T-cell (primary cell): ENCODE data around the gene SLCO3A1. TPM values are rescaled to one million over a fixed set of nuclear protein-coding genes. Genes with fewer than 3 reads are reported as not detected.

ENCODE experiments used
- ATAC-seq, 4 experiments: fragments of 200-7000 bp in 3 of 4; fragments of 150-1000 bp in 1 of 4; cut with Tn5 transposase; replicated peaks in 1 of 4; 1 replicate in 3 of 4; 2 replicates in 1 of 4; pipeline ENCODE4 v1.10.0; 2021; ENCODE audit warnings: moderate library complexity in 3 of 4, mild to moderate bottlenecking in 2 of 4, moderate number of reproducible peaks in 1 of 4
- CTCF ChIA-PET, 2 donors: fragments of 300-600 bp; sonication (Branson Sonifier 250); formaldehyde crosslinking; loops; one replicate each; lab custom pipeline; 2022; ENCODE audit warnings: antibody characterized with exemption in 2 of 2; lab: Charles Lee
- POLR2A ChIA-PET, 2 donors: fragments of 300-600 bp; sonication (Branson Sonifier 250); formaldehyde crosslinking; loops; one replicate each; lab custom pipeline; 2022; ENCODE audit warnings: antibody characterized with exemption in 2 of 2; lab: Charles Lee
- DNase-seq, 35 experiments: peaks; one replicate each; pipeline versions ENCODE4 v3.0.0 to v3.0.0-alpha.2; 2013 to 2023
- H3K27ac ChIP-seq: one replicate; pipeline ENCODE4 v1.5.1; 2013; ENCODE audit warnings: low read length
- H3K27me3 ChIP-seq, 2 experiments: replicated peaks in 1 of 2; 1 replicate in 1 of 2; 2 replicates in 1 of 2; pipeline versions ENCODE4 v1.6.1 to v1.7.0; 2013; ENCODE audit warnings: low read length in 1 of 2, mixed read lengths in 1 of 2; ENCODE audit not compliant: control insufficient read depth in 2 of 2, insufficient read depth in 2 of 2; ENCODE audit errors: extremely low read depth in 1 of 2
- H3K36me3 ChIP-seq, 2 donors: 1 replicate in 1 of 2; 2 replicates in 1 of 2; pipeline versions ENCODE4 v1.6.1 to v1.7.0; 2013; ENCODE audit warnings: low read length in 1 of 2; ENCODE audit not compliant: control insufficient read depth in 2 of 2, insufficient read depth in 1 of 2; ENCODE audit errors: extremely low read depth in 1 of 2
- H3K4me1 ChIP-seq, 2 experiments: 1 replicate in 1 of 2; 2 replicates in 1 of 2; pipeline versions ENCODE4 v1.6.1 to v1.7.0; 2013; ENCODE audit warnings: low read length in 2 of 2, mixed read lengths in 1 of 2; ENCODE audit not compliant: insufficient read depth in 2 of 2, control insufficient read depth in 1 of 2; ENCODE audit errors: extremely low read depth in 1 of 2
- H3K4me3 ChIP-seq, 2 donors: 1 replicate in 1 of 2; 2 replicates in 1 of 2; pipeline versions ENCODE4 v1.5.1 to v1.7.0; 2013; ENCODE audit warnings: mild to moderate bottlenecking in 2 of 2, low read length in 1 of 2, moderate library complexity in 1 of 2; ENCODE audit not compliant: control insufficient read depth in 1 of 2; ENCODE audit errors: extremely low read depth in 1 of 2
- H3K9me3 ChIP-seq: 2 replicates; pipeline ENCODE4 v1.7.0; 2013
- H3K27ac Mint-ChIP-seq, 2 donors: one replicate each; pipeline ENCODE4 v1.8.0; 2020 to 2021; ENCODE audit warnings: mild to moderate bottlenecking in 2 of 2, mixed read lengths in 2 of 2
- H3K27me3 Mint-ChIP-seq, 2 donors: one replicate each; pipeline ENCODE4 v1.8.0; 2021 to 2022; ENCODE audit warnings: mixed read lengths in 2 of 2
- H3K36me3 Mint-ChIP-seq: one replicate; pipeline ENCODE4 v1.8.0; 2021; ENCODE audit warnings: mixed read lengths
- H3K4me1 Mint-ChIP-seq, 3 donors: one replicate each; pipeline ENCODE4 v1.8.0; 2020 to 2022; ENCODE audit warnings: mixed read lengths in 3 of 3, mild to moderate bottlenecking in 1 of 3
- H3K4me3 Mint-ChIP-seq, 3 donors: one replicate each; pipeline ENCODE4 v1.8.0; 2020 to 2022; ENCODE audit warnings: mild to moderate bottlenecking in 3 of 3, mixed read lengths in 3 of 3, moderate library complexity in 3 of 3
- H3K9me3 Mint-ChIP-seq, 3 donors: one replicate each; pipeline ENCODE4 v1.8.0; 2020 to 2022; ENCODE audit warnings: mixed read lengths in 3 of 3
- WGBS: methylation state at CpG from one replicate; pipeline ENCODE4 v1.1.5; 2013; ENCODE audit warnings: missing lambda C conversion rate; ENCODE audit not compliant: insufficient coverage; 5-methylcytosine and 5-hydroxymethylcytosine counted together
- total RNA-seq, 35 experiments: library from RNA in 6 of 35; stranded (reverse) in 6 of 35; fragments of 120-200 nt in 1 of 35; gene quantifications; one replicate each; pipeline versions ENCODE4 v1.2.1 to v1.2.4 and lab custom pipeline; 2013 to 2026

Gene SLCO3A1
- total RNA-seq, 5 donors from 2014 or later (not counting 1 experiment from before 2014, with no cell fraction given), result 26.2 to 52.2 (median 38.7) TPM

GRCh38 chr15:92149029-92149428 lies 295.5 kb downstream of the SLCO3A1 start:
- CTCF ChIA-PET, result no interaction called here
- Mint-ChIP-seq H3K27me3 (no peaks in the 10 kb centered on the region), H3K4me3 (no peak overlapping the region), H3K27ac (no peak overlapping the region), H3K36me3 (peaks cover 74% of the 10 kb centered on the region), H3K9me3 (no peaks in the 10 kb centered on the region), H3K4me1 (no peaks in the 10 kb centered on the region)
- POLR2A ChIA-PET, result no interaction called here
- no peaks in the 10 kb centered on the region for H3K27me3 ChIP-seq
- ATAC-seq, result no peak
- H3K36me3 ChIP-seq, result peaks cover 8 to 39% of the 10 kb centered on the region in 2 donors
- WGBS, result 92% methylated on average over 4 of the region's 4 CpGs
- no peak overlapping the region for H3K4me3 ChIP-seq
- no peaks in the 10 kb centered on the region for H3K4me1 ChIP-seq
- H3K9me3 ChIP-seq, result no peaks in the 10 kb centered on the region
- no peak overlapping the region for H3K27ac ChIP-seq
- DNase-seq, result no peak

DNA sequence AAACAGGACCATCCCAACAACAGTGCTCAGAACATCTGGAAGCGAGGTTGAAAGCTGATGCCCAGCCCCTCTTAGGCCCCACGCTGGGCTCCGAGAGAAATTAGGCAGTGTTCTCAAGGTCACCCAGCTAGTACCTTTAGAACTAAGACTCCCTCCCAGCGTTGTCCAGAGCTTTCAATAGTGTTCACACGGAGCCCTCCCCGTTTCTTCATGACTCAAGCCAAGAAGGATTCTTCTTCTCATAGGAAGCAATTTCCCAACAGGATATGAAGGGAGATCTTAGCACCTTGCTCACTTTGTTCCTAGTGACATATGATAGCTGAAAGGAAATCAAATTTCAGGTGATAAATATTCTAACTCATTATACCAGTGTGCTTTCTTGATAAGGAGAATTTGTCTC lies 296.0 kb downstream of the SLCO3A1 start:
- peaks cover 79% of the 10 kb centered on the region for H3K36me3 Mint-ChIP-seq
- ATAC-seq, result no peak

DNA sequence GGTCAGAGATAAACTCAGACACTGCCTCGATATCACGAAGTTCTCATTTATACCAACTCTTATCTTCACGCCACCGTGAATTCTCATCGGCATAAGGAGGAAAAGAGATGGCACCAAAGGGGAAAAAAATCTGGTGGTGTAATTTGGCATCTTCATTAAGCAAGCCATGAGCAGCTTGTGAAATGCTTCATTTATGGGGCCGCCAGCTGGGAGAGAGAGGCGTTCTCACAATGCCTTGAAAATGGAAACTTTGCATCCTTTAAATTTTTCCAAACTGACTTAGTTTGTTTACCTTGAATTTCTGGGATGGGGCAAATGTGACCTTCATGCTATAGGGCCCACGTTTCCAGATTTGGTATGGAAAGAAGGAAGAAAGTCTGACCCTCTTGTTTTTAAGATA lies 297.7 kb downstream of the SLCO3A1 start:
- Mint-ChIP-seq H3K27me3 (no peaks in the 10 kb centered on the region), H3K4me3 (no peak overlapping the region), H3K27ac (no peak overlapping the region), H3K36me3 (peaks cover 78% of the 10 kb centered on the region), H3K4me1 (no peaks in the 10 kb centered on the region), H3K9me3 (no peaks in the 10 kb centered on the region)
- POLR2A ChIA-PET, result no interaction called here
- H3K9me3 ChIP-seq, result no peaks in the 10 kb centered on the region
- no peak overlapping the region for H3K4me3 ChIP-seq
- CTCF ChIA-PET, result interaction anchor here in 1 of 2 donors (0.7 kb wide), 1 partner anchor 1065 kb away, joined by 3 read pairs; no protein-coding TSS in a partner anchor
- no peaks in the 10 kb centered on the region for H3K4me1 ChIP-seq
- WGBS, result 100% methylated on average over 2 of the region's 8 CpGs
- H3K27me3 ChIP-seq, result no peaks in the 10 kb centered on the region
- peaks cover 11 to 40% of the 10 kb centered on the region in 2 donors for H3K36me3 ChIP-seq
- no peak overlapping the region for H3K27ac ChIP-seq
- no peak for DNase-seq
- ATAC-seq, result no peak

More for the DNA sequence above, 296.0 kb downstream of the SLCO3A1 start:
- DNase-seq, result no peak
- H3K27me3 ChIP-seq, result no peaks in the 10 kb centered on the region
- Mint-ChIP-seq H3K9me3 (no peaks in the 10 kb centered on the region), H3K27ac (no peak overlapping the region), H3K4me1 (no peaks in the 10 kb centered on the region), H3K4me3 (no peak overlapping the region), H3K27me3 (no peaks in the 10 kb centered on the region)
- no peak overlapping the region for H3K4me3 ChIP-seq
- no peak overlapping the region for H3K27ac ChIP-seq
- H3K4me1 ChIP-seq, result no peaks in the 10 kb centered on the region
- 94% methylated on average over 3 of the region's 6 CpGs for WGBS
- H3K36me3 ChIP-seq, result peaks cover 8 to 36% of the 10 kb centered on the region in 2 donors
- ChIA-PET POLR2A (no interaction called here), CTCF (no interaction called here)
- H3K9me3 ChIP-seq, result no peaks in the 10 kb centered on the region

DNA sequence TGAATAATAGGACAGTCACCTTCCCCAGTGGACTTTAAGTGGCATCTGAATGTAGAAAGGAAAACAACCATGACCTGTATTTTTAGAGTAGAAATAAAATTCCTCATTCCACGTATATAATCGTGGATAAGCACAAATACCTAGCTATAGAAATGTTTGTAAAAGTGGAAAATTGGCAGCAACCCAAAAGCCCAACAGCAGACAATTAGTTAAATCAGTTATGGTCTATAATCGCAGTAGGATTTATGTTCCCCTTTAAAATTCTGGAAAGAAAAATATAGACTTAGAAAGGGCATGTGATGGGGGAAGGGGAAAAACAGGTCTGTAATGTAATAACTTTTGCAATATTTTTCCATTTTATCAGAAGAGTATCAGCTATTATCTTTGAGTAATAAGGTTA lies 298.2 kb downstream of the SLCO3A1 start:
- ATAC-seq, result no peak
- DNase-seq, result no peak
- no peaks in the 10 kb centered on the region for H3K4me1 ChIP-seq
- POLR2A ChIA-PET, result no interaction called here
- Mint-ChIP-seq H3K27me3 (no peaks in the 10 kb centered on the region), H3K27ac (no peak overlapping the region), H3K36me3 (peaks cover 74% of the 10 kb centered on the region), H3K9me3 (no peaks in the 10 kb centered on the region), H3K4me1 (no peaks in the 10 kb centered on the region), H3K4me3 (no peak overlapping the region)
- peaks cover 11 to 37% of the 10 kb centered on the region in 2 donors for H3K36me3 ChIP-seq
- CTCF ChIA-PET, result no interaction called here
- H3K9me3 ChIP-seq, result no peaks in the 10 kb centered on the region
- no peak overlapping the region for H3K27ac ChIP-seq
- no CpG with 5 or more reads among the region's 3 CpGs for WGBS
- H3K4me3 ChIP-seq, result no peak overlapping the region
- H3K27me3 ChIP-seq, result no peaks in the 10 kb centered on the region

DNA sequence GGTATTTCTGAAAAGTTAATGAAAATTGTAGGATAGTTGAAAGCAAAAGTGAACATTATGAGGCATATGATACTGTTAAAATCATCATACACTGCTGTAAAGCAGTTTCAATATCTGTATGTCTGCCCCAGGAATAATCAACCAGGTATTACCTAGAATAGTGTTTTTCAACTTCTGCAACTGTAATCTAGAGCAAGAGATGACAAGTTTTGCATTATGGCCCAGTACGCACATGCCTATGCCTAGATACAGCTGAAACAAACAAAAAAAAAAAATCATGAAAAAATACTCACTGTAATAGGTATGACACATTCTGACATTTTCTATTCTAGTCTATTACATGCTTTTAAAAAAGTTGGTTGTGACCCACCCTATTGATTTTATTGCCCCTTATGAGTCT lies 299.5 kb downstream of the SLCO3A1 start:
- Mint-ChIP-seq H3K27me3 (no peaks in the 10 kb centered on the region), H3K4me1 (peaks cover 0 to 2% (median under 1%) of the 10 kb centered on the region in 3 donors), H3K4me3 (no peak overlapping the region), H3K27ac (no peak overlapping the region), H3K36me3 (peaks cover 76% of the 10 kb centered on the region), H3K9me3 (no peaks in the 10 kb centered on the region)
- Histone ChIP-seq H3K36me3 (peaks cover 11 to 36% of the 10 kb centered on the region in 2 donors), H3K4me3 (no peak overlapping the region), H3K27me3 (no peaks in the 10 kb centered on the region), H3K9me3 (no peaks in the 10 kb centered on the region), H3K27ac (no peak overlapping the region), H3K4me1 (no peaks in the 10 kb centered on the region)
- ATAC-seq, result no peak
- WGBS, result no CpG with 5 or more reads among the region's 1 CpG
- POLR2A ChIA-PET, result no interaction called here
- CTCF ChIA-PET, result no interaction called here
- DNase-seq, result no peak

DNA sequence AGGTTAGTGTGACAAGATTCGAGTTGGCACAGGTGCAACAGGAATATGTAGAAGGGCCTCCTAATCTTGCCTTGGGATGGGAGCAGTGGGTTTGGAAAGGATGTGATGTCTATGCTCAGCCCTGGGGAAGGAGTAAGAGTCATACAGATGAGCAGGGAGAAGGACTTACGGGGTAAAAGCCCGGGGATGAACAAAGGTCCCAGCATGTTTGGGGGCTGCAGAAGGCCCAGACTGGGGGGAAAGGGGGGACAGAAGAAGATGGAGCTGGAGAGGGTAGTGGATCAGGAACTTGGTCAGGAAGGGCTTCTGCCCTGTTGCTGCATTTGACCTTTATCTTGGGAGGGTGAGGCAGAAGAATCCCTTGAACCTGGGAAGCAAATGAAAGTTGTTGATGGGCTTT lies 300.1 kb downstream of the SLCO3A1 start:
- H3K36me3 ChIP-seq, result peaks cover 11 to 35% of the 10 kb centered on the region in 2 donors

GRCh38 chr15:92155934-92156333 lies 302.4 kb downstream of the SLCO3A1 start:
- Histone ChIP-seq H3K27me3 (no peaks in the 10 kb centered on the region), H3K9me3 (no peaks in the 10 kb centered on the region), H3K27ac (no peak overlapping the region), H3K4me3 (no peak overlapping the region), H3K4me1 (peaks cover 0 to 2% of the 10 kb centered on the region in 2 experiments), H3K36me3 (peaks cover 6 to 29% of the 10 kb centered on the region in 2 donors)
- ChIA-PET POLR2A (no interaction called here), CTCF (no interaction called here)
- Mint-ChIP-seq H3K27ac (no peak overlapping the region), H3K4me1 (peaks cover 1 to 19% (median 12%) of the 10 kb centered on the region in 3 donors), H3K27me3 (no peaks in the 10 kb centered on the region), H3K4me3 (no peak overlapping the region), H3K36me3 (peaks cover 69% of the 10 kb centered on the region), H3K9me3 (no peaks in the 10 kb centered on the region)
- no peak for DNase-seq
- ATAC-seq, result no peak
- 86% methylated on average over 5 of the region's 9 CpGs for WGBS

More for the DNA sequence above, 300.1 kb downstream of the SLCO3A1 start:
- no peaks in the 10 kb centered on the region for H3K27me3 ChIP-seq
- DNase-seq (no peak), ATAC-seq (no peak)
- Mint-ChIP-seq H3K27me3 (no peaks in the 10 kb centered on the region), H3K27ac (no peak overlapping the region), H3K9me3 (no peaks in the 10 kb centered on the region), H3K4me3 (no peak overlapping the region), H3K36me3 (peaks cover 80% of the 10 kb centered on the region), H3K4me1 (peaks cover 0 to 9% (median 7%) of the 10 kb centered on the region in 3 donors)
- ChIA-PET CTCF (no interaction called here), POLR2A (no interaction called here)
- H3K4me3 ChIP-seq, result no peak overlapping the region
- H3K4me1 ChIP-seq, result no peaks in the 10 kb centered on the region
- H3K9me3 ChIP-seq, result no peaks in the 10 kb centered on the region
- WGBS, result 89% methylated on average over 3 of the region's 3 CpGs
- no peak overlapping the region for H3K27ac ChIP-seq
